RWPE1 (cell line): ENCODE measurements around the gene NXT1.
"Not testable (repeated sequence)": the region's sequence is repeated elsewhere in the genome, so short reads cannot be mapped to it uniquely, and the experiment has no call there.

Experiments used
- CTCF ChIA-PET: fragments of 350-600 bp; sonication (Branson Sonifier 250); formaldehyde crosslinking; extraction: SDS; loops from one replicate; lab custom pipeline; 2021; lab: Yijun Ruan, JAX
- POLR2A ChIA-PET: fragments of 400-600 bp; formaldehyde crosslinking; extraction: SDS; loops from one replicate; lab custom pipeline; 2020; ENCODE audit warnings: antibody characterized with exemption; ENCODE audit not compliant: low non-redundant PET; lab: Yijun Ruan, JAX
- DNase-seq: peaks from one replicate; pipeline ENCODE4 v3.0.0; 2012; ENCODE audit warnings: low spot score
- H3K27ac ChIP-seq: fragments of 450-650 bp; 2 replicates; pipeline ENCODE4 v1.5.1; 2017
- CTCF ChIP-seq: fragments of 450-650 bp; conservative IDR thresholded peaks from 2 replicates; pipeline ENCODE4 v1.5.1; 2017; ENCODE audit warnings: low read depth, mild to moderate bottlenecking

Gene NXT1

GRCh38 chr20:23344336-23344735 lies 6.3 kb upstream of the NXT1 start:
- ChIA-PET CTCF (no interaction called here), POLR2A (no interaction called here)
- TF ChIP-seq CTCF, result no peak
- no peak overlapping the region for H3K27ac ChIP-seq
- DNase-seq, result no peak

GRCh38 chr20:23346002-23346401 lies 4.6 kb upstream of the NXT1 start:
- POLR2A ChIA-PET, result no interaction called here
- no peak for DNase-seq
- CTCF ChIA-PET, result no interaction called here
- H3K27ac ChIP-seq, result no peak overlapping the region
- no peak for TF ChIP-seq CTCF

- no peak overlapping the region for H3K27ac ChIP-seq
- no peak for TF ChIP-seq CTCF
- no peak for DNase-seq
- ChIA-PET CTCF (no interaction called here), POLR2A (no interaction called here)
Observed at GRCh38 chr20:23347791-23348190, 2.8 kb upstream of the NXT1 start.

GRCh38 chr20:23348510-23348909 lies 2.1 kb upstream of the NXT1 start:
- H3K27ac ChIP-seq, POLR2A ChIA-PET, DNase-seq: not testable (repeated sequence)
- CTCF ChIA-PET, result interaction anchor here (0.7 to 2.2 kb wide), 3 partner anchors 8 to 1646 kb away, joined by 3 to 15 read pairs (median 3); no protein-coding TSS in a partner anchor

- ChIA-PET POLR2A (interaction anchor here (0.6 to 1.5 kb wide), 7 partner anchors 8 to 550 kb away, joined by 3 to 14 read pairs (median 3); no protein-coding TSS in a partner anchor), CTCF (interaction anchor here (0.5 to 2.2 kb wide), 8 partner anchors 9 to 1645 kb away, joined by 3 to 15 read pairs (median 3); partner anchors contain the start of gene NAPB)
- peak overlapping the region; percentile 99 for H3K27ac ChIP-seq
- peak; percentile 70 for TF ChIP-seq CTCF
- peak; percentile 89 for DNase-seq
Observed at GRCh38 chr20:23349338-23350195, 1.0 kb upstream of the NXT1 start.

- no peak for TF ChIP-seq CTCF
- peak overlapping the region; percentile 99 for H3K27ac ChIP-seq
- peak; percentile 37 for DNase-seq
- ChIA-PET CTCF (interaction anchor here (2.2 kb wide), 1 partner anchor 11 kb away, joined by 15 read pairs; no protein-coding TSS in a partner anchor), POLR2A (interaction anchor here (0.7 kb wide), 1 partner anchor 212 kb away, joined by 3 read pairs; no protein-coding TSS in a partner anchor)
Observed at GRCh38 chr20:23350904-23351838, 580 bp downstream of the NXT1 start.
